ENCODE results near the gene SNX13.

DNA sequence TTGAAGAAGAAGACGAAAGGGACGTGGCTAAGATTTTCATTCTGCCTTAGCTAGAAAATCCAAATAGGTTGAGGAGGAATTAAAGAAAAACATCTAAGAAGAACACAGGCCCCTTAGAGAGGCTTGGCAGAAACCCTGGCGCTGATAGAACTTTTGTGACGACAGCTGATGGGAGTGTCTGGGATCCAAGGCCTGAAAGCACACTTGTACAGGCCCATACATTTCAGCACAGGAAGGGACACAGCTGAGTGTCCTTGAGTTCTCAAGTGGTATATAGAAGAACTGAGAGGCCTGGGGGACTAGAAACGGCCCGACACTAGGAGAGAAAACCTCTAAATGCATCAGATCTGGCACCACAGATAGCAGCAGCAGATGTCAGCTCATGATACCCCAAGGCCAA, 47.8 kb upstream of the SNX13 start:
- TF ChIP-seq, protein P1, sequence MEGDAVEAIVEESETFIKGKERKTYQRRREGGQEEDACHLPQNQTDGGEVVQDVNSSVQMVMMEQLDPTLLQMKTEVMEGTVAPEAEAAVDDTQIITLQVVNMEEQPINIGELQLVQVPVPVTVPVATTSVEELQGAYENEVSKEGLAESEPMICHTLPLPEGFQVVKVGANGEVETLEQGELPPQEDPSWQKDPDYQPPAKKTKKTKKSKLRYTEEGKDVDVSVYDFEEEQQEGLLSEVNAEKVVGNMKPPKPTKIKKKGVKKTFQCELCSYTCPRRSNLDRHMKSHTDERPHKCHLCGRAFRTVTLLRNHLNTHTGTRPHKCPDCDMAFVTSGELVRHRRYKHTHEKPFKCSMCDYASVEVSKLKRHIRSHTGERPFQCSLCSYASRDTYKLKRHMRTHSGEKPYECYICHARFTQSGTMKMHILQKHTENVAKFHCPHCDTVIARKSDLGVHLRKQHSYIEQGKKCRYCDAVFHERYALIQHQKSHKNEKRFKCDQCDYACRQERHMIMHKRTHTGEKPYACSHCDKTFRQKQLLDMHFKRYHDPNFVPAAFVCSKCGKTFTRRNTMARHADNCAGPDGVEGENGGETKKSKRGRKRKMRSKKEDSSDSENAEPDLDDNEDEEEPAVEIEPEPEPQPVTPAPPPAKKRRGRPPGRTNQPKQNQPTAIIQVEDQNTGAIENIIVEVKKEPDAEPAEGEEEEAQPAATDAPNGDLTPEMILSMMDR (IDR thresholded peaks at IDR 0.05; ENCODE audit: poor library complexity) = no peak
- TF ChIP-seq EZH2 (IDR thresholded peaks at IDR 0.05; ENCODE audit: borderline replicate concordance) = no peak
- no peak for TF ChIP-seq EZH2phosphoT487 (IDR thresholded peaks at IDR 0.05; ENCODE audit: low read depth, severe bottlenecking, unreplicated experiment)

All from hepatocyte (in vitro differentiated cells).